Loucy (cell line): Measurements from ENCODE around the gene ABLIM2.

Experiments used
- EZH2phosphoT487 ChIP-seq: fragments of 200-600 bp; IDR thresholded peaks from 2 replicates; pipeline ENCODE4 v1.6.1; 2018; ENCODE audit warnings: antibody characterized with exemption, mild to moderate bottlenecking, moderate library complexity, borderline replicate concordance
- TF ChIP-seq, protein P1 (sequence below): fragments of 200-600 bp; sonication (generic); conservative IDR thresholded peaks from 2 replicates; pipeline ENCODE4 v1.5.1; 2014; ENCODE audit warnings: mild to moderate bottlenecking, antibody characterized with exemption, low read length

DNA sequence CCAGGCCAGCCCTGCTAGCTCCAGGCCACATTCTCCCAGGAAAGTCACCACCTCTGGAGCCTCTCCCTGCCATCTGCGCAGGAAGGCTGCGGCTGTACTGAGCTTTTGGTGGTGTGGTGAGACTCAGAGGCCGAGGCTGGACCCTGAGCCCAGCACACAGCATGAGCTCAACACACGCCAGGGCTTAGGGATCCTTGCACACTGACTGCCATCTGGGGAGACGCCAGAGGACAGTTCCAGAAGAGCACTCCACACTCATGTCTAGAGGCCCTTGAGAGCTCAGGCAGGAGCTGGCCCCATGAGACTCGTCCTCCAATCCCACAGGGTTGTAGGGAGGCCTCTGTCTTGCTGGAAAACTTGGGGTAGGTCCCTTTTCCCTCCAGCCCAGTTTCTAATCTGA, 40.6 kb downstream of the ABLIM2 start:
- TF ChIP-seq, protein P1, sequence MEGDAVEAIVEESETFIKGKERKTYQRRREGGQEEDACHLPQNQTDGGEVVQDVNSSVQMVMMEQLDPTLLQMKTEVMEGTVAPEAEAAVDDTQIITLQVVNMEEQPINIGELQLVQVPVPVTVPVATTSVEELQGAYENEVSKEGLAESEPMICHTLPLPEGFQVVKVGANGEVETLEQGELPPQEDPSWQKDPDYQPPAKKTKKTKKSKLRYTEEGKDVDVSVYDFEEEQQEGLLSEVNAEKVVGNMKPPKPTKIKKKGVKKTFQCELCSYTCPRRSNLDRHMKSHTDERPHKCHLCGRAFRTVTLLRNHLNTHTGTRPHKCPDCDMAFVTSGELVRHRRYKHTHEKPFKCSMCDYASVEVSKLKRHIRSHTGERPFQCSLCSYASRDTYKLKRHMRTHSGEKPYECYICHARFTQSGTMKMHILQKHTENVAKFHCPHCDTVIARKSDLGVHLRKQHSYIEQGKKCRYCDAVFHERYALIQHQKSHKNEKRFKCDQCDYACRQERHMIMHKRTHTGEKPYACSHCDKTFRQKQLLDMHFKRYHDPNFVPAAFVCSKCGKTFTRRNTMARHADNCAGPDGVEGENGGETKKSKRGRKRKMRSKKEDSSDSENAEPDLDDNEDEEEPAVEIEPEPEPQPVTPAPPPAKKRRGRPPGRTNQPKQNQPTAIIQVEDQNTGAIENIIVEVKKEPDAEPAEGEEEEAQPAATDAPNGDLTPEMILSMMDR, result no peak
- TF ChIP-seq EZH2phosphoT487, result no peak
